ENCODE results near the gene USP54. TPM values are rescaled to one million over a fixed set of nuclear protein-coding genes. Genes with fewer than 3 reads are reported as not detected.
"Not testable (repeated sequence)": the region's sequence is repeated elsewhere in the genome, so short reads cannot be mapped to it uniquely, and the experiment has no call there.

USP54 gene
- total RNA-seq, 4 donors from 2014 or later = 10.6 to 73.7 (median 40.5) TPM

GRCh38 chr10:73588656-73589055 lies 2.5 kb downstream of the USP54 start:
- no peak overlapping the region for H3K27ac ChIP-seq
- H3K36me3 ChIP-seq = no peaks in the 10 kb centered on the region
- TF ChIP-seq POLR2A (IDR thresholded peaks at IDR 0.05) = no peak
- no peak for TF ChIP-seq CTCF (IDR thresholded peaks at IDR 0.05)
- no peaks in the 10 kb centered on the region for H3K9me3 ChIP-seq
- H3K4me1 ChIP-seq = no peaks in the 10 kb centered on the region
- DNase-seq = no peak
- H3K4me3 ChIP-seq = no peak overlapping the region
- intact Hi-C loops (cut with DNase I; ENCODE audit: low total_unique reads) = no loop called here
- H3K27me3 ChIP-seq = no peaks in the 10 kb centered on the region

- H3K27me3 ChIP-seq = no peaks in the 10 kb centered on the region
- no peak for TF ChIP-seq POLR2A (IDR thresholded peaks at IDR 0.05)
- intact Hi-C loops (cut with DNase I; ENCODE audit: low total_unique reads) = no loop called here
- peak overlapping the region; percentile 71 to 77 for H3K27ac ChIP-seq
- no peaks in the 10 kb centered on the region for H3K4me1 ChIP-seq
- peak in 1 of 2 donors; percentile 72 for DNase-seq
- no peaks in the 10 kb centered on the region for H3K9me3 ChIP-seq
- H3K36me3 ChIP-seq = no peaks in the 10 kb centered on the region
- H3K4me3 ChIP-seq = no peak overlapping the region
These were observed 4.6 kb downstream of the USP54 start for GRCh38 chr10:73586583-73586984.

GRCh38 chr10:73585327-73585726 lies 5.8 kb downstream of the USP54 start:
- TF ChIP-seq CTCF (IDR thresholded peaks at IDR 0.05) = no peak
- TF ChIP-seq POLR2A (IDR thresholded peaks at IDR 0.05) = no peak
- H3K27me3 ChIP-seq = no peaks in the 10 kb centered on the region
- intact Hi-C loops (cut with DNase I; ENCODE audit: low total_unique reads) = no loop called here

GRCh38 chr10:73584737-73585136 lies 6.4 kb downstream of the USP54 start:
- no peaks in the 10 kb centered on the region for H3K4me1 ChIP-seq
- intact Hi-C loops (cut with DNase I; ENCODE audit: low total_unique reads) = no loop called here
- H3K27me3 ChIP-seq = no peaks in the 10 kb centered on the region
- no peak for DNase-seq
- no peaks in the 10 kb centered on the region for H3K9me3 ChIP-seq
- H3K4me3 ChIP-seq = no peak overlapping the region
- H3K27ac ChIP-seq = peak overlapping the region in 1 of 2 donors; percentile 71
- TF ChIP-seq CTCF (IDR thresholded peaks at IDR 0.05) = no peak
- no peak for TF ChIP-seq POLR2A (IDR thresholded peaks at IDR 0.05)
- H3K36me3 ChIP-seq = no peaks in the 10 kb centered on the region

More at GRCh38 chr10:73585327-73585726, 5.8 kb downstream of the USP54 start:
- Histone ChIP-seq H3K4me3 (no peak overlapping the region), H3K4me1 (no peaks in the 10 kb centered on the region), H3K9me3 (no peaks in the 10 kb centered on the region), H3K36me3 (no peaks in the 10 kb centered on the region), H3K27ac (peak overlapping the region; percentile 71 to 77)
- DNase-seq = no peak

- DNase-seq = no peak
- TF ChIP-seq CTCF (IDR thresholded peaks at IDR 0.05) (no peak), POLR2A (IDR thresholded peaks at IDR 0.05) (no peak)
- no peaks in the 10 kb centered on the region for H3K27me3 ChIP-seq
- no peaks in the 10 kb centered on the region for H3K36me3 ChIP-seq
- no peaks in the 10 kb centered on the region for H3K4me1 ChIP-seq
- H3K4me3 ChIP-seq = no peak overlapping the region
- intact Hi-C loops (cut with DNase I; ENCODE audit: low total_unique reads) = no loop called here
- H3K9me3 ChIP-seq = no peaks in the 10 kb centered on the region
- no peak overlapping the region for H3K27ac ChIP-seq
These were observed 9.2 kb downstream of the USP54 start for GRCh38 chr10:73581918-73582317.

GRCh38 chr10:73578927-73579326 lies 12.2 kb downstream of the USP54 start:
- H3K27ac ChIP-seq; DNase-seq; intact Hi-C loops (cut with DNase I; ENCODE audit: low total_unique reads); H3K9me3 ChIP-seq; H3K4me1 ChIP-seq; H3K36me3 ChIP-seq; H3K4me3 ChIP-seq; H3K27me3 ChIP-seq: not testable (repeated sequence)

Data from uterus (tissue), 4 donors.